HUES64 (cell line): Measurements from ENCODE around the gene CORO2B.

ENCODE experiments used
- H3K27ac ChIP-seq: 2 replicates; pipeline ENCODE4 v1.7.0; 2013; ENCODE audit warnings: low read depth, low read length, inconsistent platforms
- H3K27me3 ChIP-seq: 2 replicates; pipeline ENCODE4 v1.6.1; 2013; ENCODE audit warnings: mild to moderate bottlenecking, low read length; ENCODE audit not compliant: insufficient read depth
- H3K36me3 ChIP-seq: 2 replicates; pipeline ENCODE4 v1.6.1; 2013; ENCODE audit warnings: mild to moderate bottlenecking, low read length; ENCODE audit not compliant: insufficient read depth
- H3K4me1 ChIP-seq: 2 replicates; pipeline ENCODE4 v1.6.1; 2013; ENCODE audit warnings: mild to moderate bottlenecking, low read length, moderate library complexity; ENCODE audit not compliant: insufficient read depth
- H3K4me3 ChIP-seq: 2 replicates; pipeline ENCODE4 v1.5.1; 2013; ENCODE audit warnings: mild to moderate bottlenecking, low read length, moderate library complexity
- H3K9ac ChIP-seq: 2 replicates; pipeline ENCODE4 v1.6.1; 2013; ENCODE audit warnings: mild to moderate bottlenecking, low read depth, low read length
- H3K9me3 ChIP-seq: 2 replicates; pipeline ENCODE4 v1.6.1; 2013; ENCODE audit warnings: low read depth, low read length; ENCODE audit not compliant: insufficient read depth
- WGBS: fragments of 150-250, 120-280 bp; methylation state at CpG from one replicate; pipeline ENCODE4 v1.1.7; 2013; ENCODE audit warnings: missing lambda C conversion rate; 5-methylcytosine and 5-hydroxymethylcytosine counted together

Gene CORO2B

DNA sequence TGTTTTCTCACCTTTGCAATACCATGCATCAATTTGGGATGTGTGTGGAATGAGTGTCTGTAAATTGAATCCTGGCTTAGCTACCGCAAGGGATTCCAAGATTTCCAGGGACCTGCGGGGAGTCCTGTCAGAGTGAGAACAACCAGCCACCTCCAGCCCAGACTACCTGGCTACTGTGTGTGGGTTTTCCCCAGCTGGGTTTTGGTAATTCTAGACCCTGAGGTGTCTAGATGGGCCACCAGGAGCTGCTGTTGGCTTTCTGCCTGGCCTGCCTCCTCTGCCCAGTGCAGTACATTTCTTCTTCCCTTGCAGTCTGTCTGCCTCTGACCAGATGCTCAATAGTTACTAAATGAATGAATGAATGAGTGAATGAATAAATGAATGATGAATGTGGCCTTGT, 32.5 kb upstream of the CORO2B start:
- Histone ChIP-seq H3K4me3 (no peak overlapping the region), H3K9me3 (no peaks in the 10 kb centered on the region), H3K27me3 (no peaks in the 10 kb centered on the region), H3K27ac (no peak overlapping the region), H3K9ac (no peak overlapping the region), H3K36me3 (no peaks in the 10 kb centered on the region), H3K4me1 (no peaks in the 10 kb centered on the region)
- WGBS, result 93% methylated on average over 2 of the region's 2 CpGs

DNA sequence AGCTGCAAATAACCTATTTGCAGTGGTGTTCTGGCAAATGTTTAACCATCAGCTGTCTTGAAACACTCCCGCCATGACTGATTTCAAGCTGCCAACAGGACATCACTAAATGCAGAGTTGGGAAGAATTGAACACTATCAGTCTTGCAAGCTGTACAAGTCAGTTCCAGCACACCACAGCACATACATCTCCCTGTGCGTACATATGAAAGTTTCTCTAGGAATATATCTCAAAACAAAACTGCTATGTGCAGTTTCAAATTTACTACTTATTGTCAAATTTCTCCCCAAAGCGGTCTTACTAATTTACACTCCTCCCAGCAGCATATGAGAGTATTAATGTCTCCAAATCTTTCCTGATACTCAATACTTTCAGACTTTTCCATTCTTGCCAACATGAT, 30.4 kb upstream of the CORO2B start:
- Histone ChIP-seq H3K4me1 (no peaks in the 10 kb centered on the region), H3K36me3 (no peaks in the 10 kb centered on the region)
- WGBS, result 96% methylated on average over 3 of the region's 3 CpGs

DNA sequence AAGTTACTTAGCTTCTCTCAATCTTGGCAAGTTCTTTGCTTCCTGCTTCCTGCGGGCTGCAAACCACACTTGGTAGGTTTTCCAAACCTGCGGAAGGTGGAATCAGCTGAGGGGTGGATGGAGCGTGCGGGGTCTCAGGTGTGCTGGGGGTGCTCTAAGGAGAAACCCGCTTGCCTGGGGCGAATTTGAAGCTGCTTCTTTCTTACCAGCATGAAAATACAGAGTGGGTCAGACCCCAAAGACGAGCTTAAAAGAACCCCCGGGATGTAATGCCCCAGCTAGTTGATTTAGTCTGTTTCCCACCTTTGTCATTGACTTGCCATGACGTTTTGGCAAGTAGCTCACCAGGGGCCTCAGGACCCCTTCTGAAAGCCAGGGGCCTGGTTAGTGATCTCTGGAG, 28.8 kb upstream of the CORO2B start:
- Histone ChIP-seq H3K4me3 (no peak overlapping the region), H3K36me3 (no peaks in the 10 kb centered on the region), H3K27me3 (no peaks in the 10 kb centered on the region), H3K4me1 (no peaks in the 10 kb centered on the region), H3K27ac (no peak overlapping the region), H3K9ac (no peak overlapping the region), H3K9me3 (no peaks in the 10 kb centered on the region)
- 76% methylated on average over 9 of the region's 9 CpGs for WGBS

More for the DNA sequence above, 30.4 kb upstream of the CORO2B start:
- H3K4me3 ChIP-seq, result no peak overlapping the region
- H3K9me3 ChIP-seq, result no peaks in the 10 kb centered on the region
- no peak overlapping the region for H3K9ac ChIP-seq
- no peak overlapping the region for H3K27ac ChIP-seq
- H3K27me3 ChIP-seq, result no peaks in the 10 kb centered on the region

DNA sequence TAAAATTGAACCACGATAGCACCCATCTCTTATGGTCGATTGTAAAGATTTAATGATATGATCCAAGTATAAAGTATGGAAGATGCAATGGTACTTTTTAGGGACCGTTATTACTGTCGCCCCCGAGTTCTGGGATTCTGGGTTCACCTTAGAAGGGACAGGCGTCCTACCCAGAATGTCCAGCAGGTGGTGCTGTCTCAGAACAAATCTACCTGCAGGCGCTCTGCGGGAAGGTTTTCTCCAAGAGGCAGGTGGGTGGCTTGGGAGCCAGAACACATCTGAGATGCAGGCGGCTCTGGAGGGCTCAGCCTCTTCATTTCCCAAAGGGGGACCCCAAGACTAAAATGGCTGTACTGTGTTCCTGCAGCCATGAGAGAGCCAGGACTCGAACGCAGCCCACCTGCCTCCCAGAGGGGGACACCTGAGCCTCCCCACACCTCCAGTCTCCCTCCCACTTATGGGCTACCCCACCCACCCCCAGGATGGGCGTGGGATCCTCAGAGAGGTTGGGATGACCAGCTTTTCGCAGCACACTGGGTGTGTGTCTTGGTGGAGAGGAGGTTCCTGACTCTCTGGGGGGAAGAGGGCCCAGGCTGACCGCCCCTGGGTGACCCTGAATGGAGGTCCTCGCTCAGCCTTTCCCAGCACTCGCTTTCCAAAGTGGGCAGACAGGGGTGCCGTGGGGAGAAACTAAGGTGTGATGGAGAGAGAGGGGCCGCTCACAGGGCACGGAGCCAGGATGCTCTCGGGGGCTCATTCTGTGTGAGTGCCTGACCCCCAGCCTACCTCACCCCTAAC, 28.1 kb upstream of the CORO2B start:
- 53% methylated on average over 20 of the region's 20 CpGs for WGBS
- no peaks in the 10 kb centered on the region for H3K36me3 ChIP-seq
- no peaks in the 10 kb centered on the region for H3K27me3 ChIP-seq
- H3K9me3 ChIP-seq, result no peaks in the 10 kb centered on the region
- no peak overlapping the region for H3K4me3 ChIP-seq
- no peaks in the 10 kb centered on the region for H3K4me1 ChIP-seq
- no peak overlapping the region for H3K9ac ChIP-seq
- no peak overlapping the region for H3K27ac ChIP-seq

DNA sequence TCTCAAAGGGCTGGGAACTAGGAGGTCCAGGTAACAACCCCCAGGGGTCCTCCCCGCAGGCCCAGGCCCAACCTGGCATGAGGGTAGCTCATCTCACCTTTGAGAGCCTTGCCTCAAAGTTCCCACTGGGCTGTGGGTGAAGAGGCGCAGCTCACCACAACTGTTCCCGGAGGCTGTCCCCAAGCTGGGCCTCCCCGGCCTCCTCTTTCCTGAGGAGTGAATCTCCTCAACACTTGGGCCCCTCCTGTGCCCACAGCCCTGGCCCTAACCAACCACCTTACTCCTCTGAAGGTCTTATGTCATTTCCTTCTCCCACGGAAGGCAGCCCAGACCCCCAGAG, 27.5 kb upstream of the CORO2B start:
- H3K9me3 ChIP-seq, result no peaks in the 10 kb centered on the region
- H3K27ac ChIP-seq, result no peak overlapping the region
- no peaks in the 10 kb centered on the region for H3K27me3 ChIP-seq
- H3K36me3 ChIP-seq, result no peaks in the 10 kb centered on the region
- no peak overlapping the region for H3K4me3 ChIP-seq
- no peaks in the 10 kb centered on the region for H3K4me1 ChIP-seq
- WGBS, result 70% methylated on average over 5 of the region's 5 CpGs
- no peak overlapping the region for H3K9ac ChIP-seq

DNA sequence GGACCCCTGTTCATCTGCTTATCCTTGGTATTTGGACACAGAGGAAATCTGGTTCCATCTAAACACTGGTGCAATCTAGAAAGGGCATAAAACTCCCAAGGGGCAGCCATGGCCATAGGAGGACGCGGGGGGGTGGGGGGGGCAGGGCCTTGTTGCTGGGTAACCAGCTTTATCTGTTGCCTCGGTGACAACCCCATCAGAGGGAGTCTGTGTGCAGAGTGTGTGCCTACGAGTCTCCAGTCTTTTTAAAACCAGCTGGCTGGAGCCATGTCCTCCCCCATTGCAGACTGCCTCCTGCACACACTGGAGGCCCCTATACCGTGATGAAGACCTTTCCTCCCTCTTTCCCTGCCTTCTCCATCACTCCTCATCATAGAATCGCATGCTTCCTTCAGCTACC, 26.4 kb upstream of the CORO2B start:
- Histone ChIP-seq H3K27me3 (no peaks in the 10 kb centered on the region), H3K36me3 (no peaks in the 10 kb centered on the region), H3K9ac (no peak overlapping the region), H3K9me3 (no peaks in the 10 kb centered on the region), H3K4me3 (no peak overlapping the region), H3K27ac (no peak overlapping the region), H3K4me1 (no peaks in the 10 kb centered on the region)
- 81% methylated on average over 6 of the region's 6 CpGs for WGBS

DNA sequence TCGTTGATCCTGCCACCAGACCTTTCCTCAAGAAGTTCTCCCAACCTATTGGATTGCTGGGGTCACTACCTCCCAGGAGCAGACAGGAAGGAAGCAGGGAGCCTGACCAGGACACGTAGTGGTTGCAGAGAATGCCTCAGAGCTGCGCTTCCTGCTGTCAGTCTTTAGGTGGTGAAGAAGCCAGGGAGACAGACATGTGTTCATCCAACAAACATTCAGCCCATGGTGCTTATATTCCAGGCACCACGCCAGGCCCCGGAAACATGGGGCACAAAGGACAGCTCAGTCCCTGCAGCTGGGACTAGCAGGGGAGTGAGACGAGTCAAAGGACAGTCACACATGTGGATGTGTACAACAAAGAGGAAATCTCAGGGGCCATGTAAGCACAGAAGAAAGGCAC, 26.0 kb upstream of the CORO2B start:
- 76% methylated on average over 6 of the region's 6 CpGs for WGBS
- H3K27me3 ChIP-seq, result no peaks in the 10 kb centered on the region
- H3K4me3 ChIP-seq, result no peak overlapping the region
- no peak overlapping the region for H3K9ac ChIP-seq
- no peaks in the 10 kb centered on the region for H3K36me3 ChIP-seq
- no peak overlapping the region for H3K27ac ChIP-seq
- H3K9me3 ChIP-seq, result no peaks in the 10 kb centered on the region
- H3K4me1 ChIP-seq, result no peaks in the 10 kb centered on the region

DNA sequence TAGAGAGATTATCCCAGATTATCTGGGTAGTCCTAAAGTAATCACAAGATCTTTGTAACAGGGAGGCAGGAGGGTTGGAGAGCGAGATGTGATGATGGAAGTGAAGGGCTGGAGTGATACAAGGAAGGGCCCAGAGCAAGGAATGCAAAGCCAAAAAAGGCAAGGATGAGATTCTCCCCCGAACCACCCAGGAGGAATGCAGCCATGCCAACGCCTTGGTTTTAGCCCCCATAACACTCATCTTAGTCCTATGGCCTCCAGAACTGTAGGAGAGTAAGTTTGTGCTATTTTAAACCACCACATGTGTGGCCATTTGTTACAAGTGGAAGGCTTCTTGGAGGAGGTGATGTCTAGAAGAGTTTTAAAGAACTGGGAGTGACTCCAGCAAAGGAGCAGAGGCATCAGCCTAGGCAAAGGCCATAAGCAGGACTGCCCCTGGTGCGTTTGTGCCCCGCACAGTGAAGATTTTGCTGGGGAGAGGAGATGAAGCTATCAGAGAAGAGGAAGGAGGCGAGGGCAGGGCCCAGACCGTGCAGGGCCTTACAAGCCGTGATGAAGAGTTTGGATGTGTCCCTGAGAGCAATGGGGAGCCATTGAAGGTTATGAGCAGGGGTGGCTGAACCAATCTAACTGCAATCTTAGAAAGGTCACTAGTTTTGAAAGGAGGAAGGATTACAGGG, 25.3 kb upstream of the CORO2B start:
- Histone ChIP-seq H3K4me1 (peaks cover 3% of the 10 kb centered on the region; the same call in 1 of the 2 replicates), H3K27ac (no peak overlapping the region)

DNA sequence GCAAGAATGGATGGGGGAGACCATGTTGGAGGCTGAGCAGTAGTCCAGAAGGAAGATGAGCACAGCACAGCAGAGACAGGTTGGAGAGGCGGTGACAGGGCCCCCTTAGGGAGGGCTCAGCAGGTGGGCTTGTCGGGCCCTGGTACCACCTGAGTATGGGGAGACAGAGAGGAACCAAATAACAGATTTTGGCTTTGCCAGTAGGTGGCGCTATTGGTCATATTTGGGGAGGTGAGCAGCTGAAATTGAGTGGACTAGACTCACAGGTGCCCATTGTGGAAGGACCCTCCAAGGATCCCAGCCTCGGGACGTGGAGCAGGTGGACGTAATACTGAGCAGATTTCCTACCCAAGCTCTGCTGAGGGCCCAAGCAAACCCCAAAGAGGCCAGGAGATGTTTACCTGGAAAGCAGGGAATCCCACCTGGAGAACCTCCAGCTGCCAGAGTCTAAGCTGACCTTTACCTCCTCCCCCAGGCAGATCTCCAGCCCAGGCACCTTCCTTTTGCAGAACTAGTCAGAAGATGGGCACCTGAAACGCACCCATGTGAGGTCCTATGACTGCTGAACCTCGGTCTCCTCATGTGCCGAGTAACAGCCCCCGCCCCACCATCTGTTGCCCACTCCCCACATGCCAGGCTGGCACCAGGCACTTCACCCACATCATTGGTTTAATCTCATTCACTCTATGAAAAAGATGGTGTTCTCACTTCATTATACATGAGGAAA, 24.6 kb upstream of the CORO2B start:
- 43% methylated on average over 10 of the region's 10 CpGs for WGBS

More for the DNA sequence above, 25.3 kb upstream of the CORO2B start:
- Histone ChIP-seq H3K27me3 (peaks cover 5% of the 10 kb centered on the region; the same call in 1 of the 2 replicates), H3K36me3 (no peaks in the 10 kb centered on the region), H3K4me3 (no peak overlapping the region), H3K9ac (no peak overlapping the region), H3K9me3 (no peaks in the 10 kb centered on the region)
- WGBS, result 72% methylated on average over 7 of the region's 8 CpGs

DNA sequence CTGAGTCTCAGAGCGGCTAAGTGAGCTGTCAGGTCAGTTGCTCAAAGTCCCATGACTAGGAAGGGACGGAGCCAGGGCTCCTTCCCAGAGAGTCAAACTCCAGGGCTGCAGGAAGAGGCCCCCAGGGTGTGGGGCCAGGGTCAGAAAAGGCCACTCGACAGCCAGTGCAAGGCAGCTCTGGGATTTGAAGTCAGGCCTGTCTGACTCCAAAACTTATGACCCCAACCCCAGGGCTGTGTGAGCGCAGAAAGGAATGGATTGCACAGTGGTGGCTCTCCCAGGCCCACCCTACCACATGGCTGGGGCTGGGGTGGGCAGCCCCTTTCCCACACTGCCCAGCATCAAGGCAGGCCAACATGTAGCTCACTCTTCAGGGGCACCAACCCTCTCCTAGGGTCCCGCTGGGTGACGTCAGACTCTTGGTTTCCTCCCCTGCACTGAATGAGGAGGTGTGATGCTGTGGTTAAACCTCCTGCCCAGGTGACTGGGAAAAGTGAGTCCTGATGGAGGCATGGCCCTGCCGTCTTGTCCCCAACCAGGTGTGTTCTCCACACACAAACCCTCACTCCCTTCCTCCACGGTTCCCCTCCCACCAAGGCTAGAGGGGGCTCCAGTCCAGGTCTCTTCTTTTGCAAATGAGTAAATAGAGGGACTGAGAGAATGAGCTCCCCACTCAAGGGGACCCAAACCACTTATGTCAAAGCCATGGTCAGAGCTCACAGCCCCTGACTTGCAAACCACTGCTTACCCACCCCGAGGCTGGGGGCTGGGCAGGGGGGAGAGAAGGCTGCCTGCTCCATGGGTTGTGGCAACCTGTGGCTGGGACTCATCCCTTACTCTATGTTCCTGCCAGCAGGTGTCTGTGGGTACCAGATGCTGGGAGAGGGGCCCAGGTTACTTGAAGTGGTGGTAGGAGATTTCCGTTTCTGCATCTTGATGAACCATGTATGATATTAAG, 23.8 kb upstream of the CORO2B start:
- peaks cover 8% of the 10 kb centered on the region; the same call in 1 of the 2 replicates for H3K4me1 ChIP-seq
- peaks cover 11% of the 10 kb centered on the region for H3K27me3 ChIP-seq
- H3K9ac ChIP-seq, result no peak overlapping the region
- H3K9me3 ChIP-seq, result no peaks in the 10 kb centered on the region
- 74% methylated on average over 8 of the region's 10 CpGs for WGBS
- H3K27ac ChIP-seq, result no peak overlapping the region
- no peak overlapping the region for H3K4me3 ChIP-seq
- H3K36me3 ChIP-seq, result no peaks in the 10 kb centered on the region

More for the DNA sequence above, 24.6 kb upstream of the CORO2B start:
- H3K27ac ChIP-seq, result no peak overlapping the region
- H3K36me3 ChIP-seq, result no peaks in the 10 kb centered on the region
- H3K4me1 ChIP-seq, result peaks cover 8% of the 10 kb centered on the region; the same call in 1 of the 2 replicates
- peaks cover 11% of the 10 kb centered on the region for H3K27me3 ChIP-seq
- H3K4me3 ChIP-seq, result no peak overlapping the region
- no peak overlapping the region for H3K9ac ChIP-seq
- no peaks in the 10 kb centered on the region for H3K9me3 ChIP-seq
